ENCODE results near the gene SNRK. TPM values are rescaled to one million over a fixed set of nuclear protein-coding genes. Genes with fewer than 3 reads are reported as not detected.

The SNRK gene
- total and polyA plus RNA-seq, 9 of the 15 experiments (the other 6 are each of a cell fraction or from before 2014, with no cell fraction given): 1.7 to 12.3 (median 7.3) TPM

DNA sequence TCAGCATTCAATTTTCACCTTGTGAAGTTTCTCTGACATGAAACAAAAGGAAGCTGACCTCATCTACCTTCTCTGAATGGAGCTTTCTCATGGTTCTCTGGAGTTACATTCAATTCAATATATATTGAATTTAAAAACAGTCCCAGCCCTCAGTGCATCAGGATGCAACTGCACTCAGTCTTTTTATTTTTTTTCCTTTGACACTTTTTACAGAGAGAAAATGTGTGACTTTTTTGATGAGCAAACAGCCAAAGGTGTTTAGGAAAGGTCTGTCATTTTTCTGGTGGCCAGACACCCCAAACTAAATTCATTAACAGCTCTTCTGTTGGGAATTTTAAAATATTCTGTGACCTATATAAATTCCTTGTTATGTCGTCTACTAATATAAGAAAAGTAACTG, 19.3 kb upstream of the SNRK start:
- H3K9ac ChIP-seq (ENCODE audit: insufficient read depth in 1 of 2, low read depth in 2 of 2, low read length in 2 of 2): no peak overlapping the region
- H3K4me3 ChIP-seq: no peak overlapping the region
- 0% methylated on average over 1 of the region's 1 CpG for WGBS (ENCODE audit: insufficient coverage, low coverage, missing lambda C conversion rate)
- no TSS peak for BruUV-seq (replicated peaks)
- TF ChIP-seq GTF2E2 (tag; IDR thresholded peaks at IDR 0.05) (no peak), PYGO2 (tag; IDR thresholded peaks at IDR 0.05) (no peak), CHD4 (IDR thresholded peaks at IDR 0.05; ENCODE audit: insufficient read depth, insufficient replicate concordance, low read depth, low read length, poor library complexity, severe bottlenecking) (no peak), ZNF584 (CRISPR knock-in tag; IDR thresholded peaks at IDR 0.05; ENCODE audit: low read depth) (no peak), FIP1L1 (IDR thresholded peaks at IDR 0.05; ENCODE audit: low read depth, low read length, poor library complexity, severe bottlenecking) (no peak), BRCA1 (IDR thresholded peaks at IDR 0.05) (no peak), BRCA1 (CRISPR knock-in tag; IDR thresholded peaks at IDR 0.05) (no peak), MIER1 (IDR thresholded peaks at IDR 0.05; ENCODE audit: low read depth) (no peak), ZNF146 (CRISPR knock-in tag; IDR thresholded peaks at IDR 0.05; ENCODE audit: unreplicated experiment) (no peak), ZNF143 (CRISPR knock-in tag; IDR thresholded peaks at IDR 0.05) (no peak), ZNF324 (CRISPR knock-in tag; IDR thresholded peaks at IDR 0.05) (no peak), ELF2 (CRISPR knock-in tag; IDR thresholded peaks at IDR 0.05) (no peak), MAFG (tag; conservative IDR thresholded peaks at IDR 0.05) (no peak)
- TF ChIP-seq, protein P1, sequence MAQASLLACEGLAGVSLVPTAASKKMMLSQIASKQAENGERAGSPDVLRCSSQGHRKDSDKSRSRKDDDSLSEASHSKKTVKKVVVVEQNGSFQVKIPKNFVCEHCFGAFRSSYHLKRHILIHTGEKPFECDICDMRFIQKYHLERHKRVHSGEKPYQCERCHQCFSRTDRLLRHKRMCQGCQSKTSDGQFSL (CRISPR knock-in tag; IDR thresholded peaks at IDR 0.05): no peak
- TF ChIP-seq, protein P1 (tag; IDR thresholded peaks at IDR 0.05): no peak
- TF ChIP-seq, protein P2, sequence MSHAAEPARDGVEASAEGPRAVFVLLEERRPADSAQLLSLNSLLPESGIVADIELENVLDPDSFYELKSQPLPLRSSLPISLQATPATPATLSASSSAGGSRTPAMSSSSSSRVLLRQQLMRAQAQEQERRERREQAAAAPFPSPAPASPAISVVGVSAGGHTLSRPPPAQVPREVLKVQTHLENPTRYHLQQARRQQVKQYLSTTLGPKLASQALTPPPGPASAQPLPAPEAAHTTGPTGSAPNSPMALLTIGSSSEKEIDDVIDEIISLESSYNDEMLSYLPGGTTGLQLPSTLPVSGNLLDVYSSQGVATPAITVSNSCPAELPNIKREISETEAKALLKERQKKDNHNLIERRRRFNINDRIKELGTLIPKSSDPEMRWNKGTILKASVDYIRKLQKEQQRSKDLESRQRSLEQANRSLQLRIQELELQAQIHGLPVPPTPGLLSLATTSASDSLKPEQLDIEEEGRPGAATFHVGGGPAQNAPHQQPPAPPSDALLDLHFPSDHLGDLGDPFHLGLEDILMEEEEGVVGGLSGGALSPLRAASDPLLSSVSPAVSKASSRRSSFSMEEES (CRISPR knock-in tag; IDR thresholded peaks at IDR 0.05): no peak
- H3K27me3 ChIP-seq (ENCODE audit: control insufficient read depth in 2 of 2, insufficient read depth in 2 of 2, low read length in 2 of 2): peaks cover 12 to 30% of the 10 kb centered on the region in 2 experiments; a peak in 4 of 5 replicates
- H3K9me1 ChIP-seq (ENCODE audit: control insufficient read depth, insufficient read depth, low read length): no peaks in the 10 kb centered on the region
- DNase-seq (ENCODE audit: extremely low read depth in 1 of 4, low spot score in 3 of 4): no peak
- no peak for FAIRE-seq
- H3K9me3 ChIP-seq (replicated peaks; ENCODE audit: control insufficient read depth, insufficient read depth, low read depth, low read length): no peaks in the 10 kb centered on the region
- H4K20me1 ChIP-seq (replicated peaks; ENCODE audit: control insufficient read depth, insufficient read depth, low read length): no peaks in the 10 kb centered on the region
- no peaks in the 10 kb centered on the region for H3K36me3 ChIP-seq (ENCODE audit: control insufficient read depth, insufficient read depth, low read length)
- no peak overlapping the region for H3K4me2 ChIP-seq (ENCODE audit: insufficient read depth, low read length)
- CTCF ChIA-PET (ENCODE audit: low intra/inter-chr PET ratio): no interaction called here
- no peak for ATAC-seq
- no peaks in the 10 kb centered on the region; a peak in 1 of 5 replicates for H3K4me1 ChIP-seq (replicated peaks in 1 of 2; ENCODE audit: control insufficient read depth in 2 of 2, insufficient read depth in 2 of 2, low read length in 2 of 2)
- intact Hi-C loops (cut with micrococcal nuclease) (no loop called here), in situ Hi-C loops (cut with MboI) (no loop called here)
- no peak overlapping the region for H2AFZ ChIP-seq (ENCODE audit: low read depth, low read length)
- H3K27ac ChIP-seq (ENCODE audit: extremely low read depth, low read depth, low read length): no peak overlapping the region
- H3K79me2 ChIP-seq (ENCODE audit: control insufficient read depth, insufficient read depth, low read length): no peaks in the 10 kb centered on the region
- POLR2A ChIA-PET: interaction anchor here (1.0 to 1.1 kb wide), 2 partner anchors 9 to 20 kb away, joined by 3 read pairs; no protein-coding TSS in a partner anchor

Data from K562 (cell line).